PC-3 (cell line): ENCODE measurements around the gene SHROOM4. TPM values are rescaled to one million over a fixed set of nuclear protein-coding genes. Genes with fewer than 3 reads are reported as not detected.

Experiments used
- ATAC-seq: fragments of 200-7000 bp; cut with Tn5 transposase; 2 replicates; pipeline ENCODE4 v1.9.1; 2020; ENCODE audit warnings: mild to moderate bottlenecking, moderate library complexity
- BruUV-seq: library from RNA; stranded (reverse); fragments of 400-500 nt; replicated peaks from 2 replicates; lab custom pipeline; 2021; lab: Mats Ljungman, UMichigan
- CTCF ChIA-PET: fragments of 300-600 bp; sonication (Branson Sonifier 250); formaldehyde crosslinking; loops from one replicate; lab custom pipeline; 2022; ENCODE audit warnings: antibody characterized with exemption; lab: Charles Lee
- POLR2A ChIA-PET: fragments of 300-600 bp; sonication (Branson Sonifier 250); formaldehyde crosslinking; loops from one replicate; lab custom pipeline; 2022; ENCODE audit warnings: antibody characterized with exemption; ENCODE audit not compliant: unreplicated experiment; lab: Charles Lee
- DNase-seq: peaks from one replicate; pipeline ENCODE4 v3.0.0-alpha.2; 2015
- H2AFZ ChIP-seq: fragments of 300-600 bp; sonication (generic); 2 replicates; pipeline ENCODE4 v1.6.0; 2016; ENCODE audit warnings: antibody characterized with exemption, low read length
- H3F3A ChIP-seq: fragments of 300-600 bp; sonication (generic); one replicate; pipeline ENCODE4 v1.6.0; 2017; ENCODE audit warnings: antibody characterized with exemption, low read length, control low read depth, mild to moderate bottlenecking; ENCODE audit not compliant: unreplicated experiment
- H3K27ac ChIP-seq: fragments of 300-600 bp; sonication (generic); 2 replicates; pipeline ENCODE4 v1.5.1; 2016; ENCODE audit warnings: mild to moderate bottlenecking, low read length
- H3K27me3 ChIP-seq: fragments of 300-600 bp; sonication (generic); 2 replicates; pipeline ENCODE4 v1.6.1; 2016; ENCODE audit warnings: low read length, mixed read lengths
- H3K36me3 ChIP-seq: fragments of 300-600 bp; sonication (generic); 2 replicates; pipeline ENCODE4 v1.6.1; 2016; ENCODE audit warnings: low read depth, mixed run types, low read length, mixed read lengths
- H3K4me1 ChIP-seq: fragments of 300-600 bp; sonication (generic); 2 replicates; pipeline ENCODE4 v1.5.1; 2016; ENCODE audit warnings: low read length; ENCODE audit not compliant: insufficient read depth
- H3K4me2 ChIP-seq: fragments of 300-600 bp; sonication (generic); 2 replicates; pipeline ENCODE4 v1.6.0; 2016; ENCODE audit warnings: low read length
- H3K4me3 ChIP-seq: fragments of 300-600 bp; sonication (generic); 2 replicates; pipeline ENCODE4 v1.5.1; 2016; ENCODE audit warnings: mild to moderate bottlenecking, low read length, mixed read lengths
- H3K79me2 ChIP-seq: fragments of 300-600 bp; sonication (generic); 2 replicates; pipeline ENCODE4 v1.6.1; 2017; ENCODE audit warnings: low read length, mixed read lengths
- H3K9ac ChIP-seq: fragments of 300-600 bp; sonication (generic); 2 replicates; pipeline ENCODE4 v1.6.0; 2016; ENCODE audit warnings: mild to moderate bottlenecking, low read length
- H3K9me2 ChIP-seq: fragments of 300-600 bp; sonication (generic); replicated peaks from 2 replicates; pipeline ENCODE4 v1.6.1; 2016; ENCODE audit warnings: mixed run types, low read length, mixed read lengths
- H3K9me3 ChIP-seq: fragments of 300-600 bp; sonication (generic); 2 replicates; pipeline ENCODE4 v1.6.1; 2016; ENCODE audit warnings: low read length, mixed read lengths
- H4K20me1 ChIP-seq: fragments of 300-600 bp; sonication (generic); 2 replicates; pipeline ENCODE4 v1.6.1; 2016; ENCODE audit warnings: low read length, mixed read lengths
- CTCF ChIP-seq: fragments of 300-600 bp; sonication (generic); conservative IDR thresholded peaks from 2 replicates; pipeline ENCODE4 v1.5.1; 2017; ENCODE audit warnings: antibody characterized with exemption, low read depth, mild to moderate bottlenecking, low read length
- EZH2 ChIP-seq: fragments of 300-600 bp; sonication (generic); IDR thresholded peaks from one replicate; pipeline ENCODE4 v1.6.1; 2017; ENCODE audit warnings: antibody characterized with exemption, mild to moderate bottlenecking, low read length; ENCODE audit not compliant: unreplicated experiment
- EZH2phosphoT487 ChIP-seq: fragments of 300-600 bp; sonication (generic); IDR thresholded peaks from 2 replicates; pipeline ENCODE4 v1.6.1; 2018; ENCODE audit warnings: mild to moderate bottlenecking, antibody characterized with exemption, low read length, borderline replicate concordance
- intact Hi-C: fragments of 100-400 bp; cut with micrococcal nuclease; formaldehyde crosslinking; loops from 2 replicates; pipeline ENCODE4 v1.9.0; 2023
- total RNA-seq: library from RNA; depleted of rRNA; stranded (reverse); fragments of >200 nt; gene quantifications from 2 replicates; pipeline ENCODE4 v1.2.3, GENCODE V29; 2014

Gene SHROOM4
- total RNA-seq, 1 experiment from 2014 or later, result not detected

GRCh38 chrX:50725310-50725709 lies 88.7 kb downstream of the SHROOM4 start:
- ATAC-seq, result no peak
- no peaks in the 10 kb centered on the region for H3K9me2 ChIP-seq

GRCh38 chrX:50723006-50723405 lies 91.0 kb downstream of the SHROOM4 start:
- no peaks in the 10 kb centered on the region for H3F3A ChIP-seq
- no peak overlapping the region for H3K4me3 ChIP-seq
- H3K4me2 ChIP-seq, result peak overlapping the region; percentile 23
- BruUV-seq, result no TSS peak
- no peaks in the 10 kb centered on the region for H3K9me2 ChIP-seq
- POLR2A ChIA-PET, result no interaction called here
- TF ChIP-seq CTCF, result no peak
- H3K27ac ChIP-seq, result no peak overlapping the region
- no peaks in the 10 kb centered on the region for H3K36me3 ChIP-seq
- no peaks in the 10 kb centered on the region for H4K20me1 ChIP-seq
- H3K4me1 ChIP-seq, result no peaks in the 10 kb centered on the region; the same call in 1 of the 2 replicates
- H3K27me3 ChIP-seq, result no peaks in the 10 kb centered on the region
- no peaks in the 10 kb centered on the region for H3K9me3 ChIP-seq
- no peaks in the 10 kb centered on the region for H3K79me2 ChIP-seq
- no peak overlapping the region for H2AFZ ChIP-seq
- intact Hi-C loops, result no loop called here
- H3K9ac ChIP-seq, result no peak overlapping the region
- peak; percentile 58 for DNase-seq
- no peak for ATAC-seq
- CTCF ChIA-PET, result no interaction called here

More at GRCh38 chrX:50725310-50725709, 88.7 kb downstream of the SHROOM4 start:
- H3K79me2 ChIP-seq, result no peaks in the 10 kb centered on the region
- no peak overlapping the region for H3K27ac ChIP-seq
- no peaks in the 10 kb centered on the region for H3K27me3 ChIP-seq
- TF ChIP-seq CTCF, result no peak
- TF ChIP-seq EZH2phosphoT487, result no peak
- TF ChIP-seq EZH2, result no peak
- H4K20me1 ChIP-seq, result no peaks in the 10 kb centered on the region
- DNase-seq, result no peak
- intact Hi-C loops, result no loop called here
- H3K4me3 ChIP-seq, result no peak overlapping the region
- no peak overlapping the region for H3K4me2 ChIP-seq
- no peaks in the 10 kb centered on the region; the same call in 1 of the 2 replicates for H3K4me1 ChIP-seq
- no TSS peak for BruUV-seq
- H3K9ac ChIP-seq, result no peak overlapping the region
- H3K36me3 ChIP-seq, result no peaks in the 10 kb centered on the region
- no peak overlapping the region for H2AFZ ChIP-seq
- POLR2A ChIA-PET, result no interaction called here
- H3F3A ChIP-seq, result no peaks in the 10 kb centered on the region
- CTCF ChIA-PET, result no interaction called here
- no peaks in the 10 kb centered on the region for H3K9me3 ChIP-seq

GRCh38 chrX:50721764-50722521 lies 92.1 kb downstream of the SHROOM4 start:
- no peak overlapping the region for H3K9ac ChIP-seq
- no TSS peak for BruUV-seq
- H3K4me2 ChIP-seq, result no peak overlapping the region
- no peaks in the 10 kb centered on the region for H3K79me2 ChIP-seq
- no peak for DNase-seq
- H3K9me2 ChIP-seq, result no peaks in the 10 kb centered on the region
- POLR2A ChIA-PET, result no interaction called here
- TF ChIP-seq EZH2phosphoT487, result no peak
- no peak for TF ChIP-seq EZH2
- no peak for TF ChIP-seq CTCF
- intact Hi-C loops, result no loop called here
- CTCF ChIA-PET, result no interaction called here
- no peak overlapping the region for H2AFZ ChIP-seq
- H3K36me3 ChIP-seq, result no peaks in the 10 kb centered on the region
- no peaks in the 10 kb centered on the region for H4K20me1 ChIP-seq
- no peaks in the 10 kb centered on the region for H3K9me3 ChIP-seq
- H3K27me3 ChIP-seq, result no peaks in the 10 kb centered on the region
- H3K4me1 ChIP-seq, result no peaks in the 10 kb centered on the region; the same call in 1 of the 2 replicates
- no peak overlapping the region for H3K27ac ChIP-seq
- H3K4me3 ChIP-seq, result no peak overlapping the region
- ATAC-seq, result no peak
- H3F3A ChIP-seq, result no peaks in the 10 kb centered on the region
